ENCODE data around the gene EFCAB6.

Gene EFCAB6

GRCh38 chr22:43812149-43812842 lies at the start of gene EFCAB6:
EFCAB6 (minus strand) TSS chr22:43812305; CDS start chr22:43782318, 29,987 bp downstream.
- peak; percentile 93 for DNase-seq

GRCh38 chr22:43861529-43861928 lies 49.4 kb upstream of the EFCAB6 start:
- no peak for DNase-seq

- no peak for DNase-seq
Observed at GRCh38 chr22:43860831-43861230, 48.7 kb upstream of the EFCAB6 start.

- no peak for DNase-seq
Observed at GRCh38 chr22:43860126-43860525, 48.0 kb upstream of the EFCAB6 start.

- no peak for DNase-seq
Observed at GRCh38 chr22:43859621-43860020, 47.5 kb upstream of the EFCAB6 start.

GRCh38 chr22:43859176-43859575 lies 47.1 kb upstream of the EFCAB6 start:
- DNase-seq = no peak

GRCh38 chr22:43858156-43858895 lies 46.2 kb upstream of the EFCAB6 start:
- DNase-seq = no peak

- DNase-seq = no peak
Observed at GRCh38 chr22:43857367-43857766, 45.3 kb upstream of the EFCAB6 start.

GRCh38 chr22:43855431-43855830 lies 43.3 kb upstream of the EFCAB6 start:
- DNase-seq = no peak

- DNase-seq = no peak
Observed at GRCh38 chr22:43854786-43855271, 42.7 kb upstream of the EFCAB6 start.

- no peak for DNase-seq
Observed at GRCh38 chr22:43854121-43854785, 42.1 kb upstream of the EFCAB6 start.

- no peak for DNase-seq
Observed at GRCh38 chr22:43853328-43853931, 41.3 kb upstream of the EFCAB6 start.

- DNase-seq = no peak
Observed at GRCh38 chr22:43852573-43853327, 40.6 kb upstream of the EFCAB6 start.

GRCh38 chr22:43851979-43852307 lies 39.8 kb upstream of the EFCAB6 start:
- no peak for DNase-seq

GRCh38 chr22:43851058-43851978 lies 39.2 kb upstream of the EFCAB6 start:
- DNase-seq = no peak

GRCh38 chr22:43850529-43850928 lies 38.4 kb upstream of the EFCAB6 start:
- DNase-seq = no peak

- DNase-seq = no peak
Observed at GRCh38 chr22:43849731-43850130, 37.6 kb upstream of the EFCAB6 start.

GRCh38 chr22:43848366-43849171 lies 36.5 kb upstream of the EFCAB6 start:
- no peak for DNase-seq

- no peak for DNase-seq
Observed at GRCh38 chr22:43847376-43848289, 35.5 kb upstream of the EFCAB6 start.

GRCh38 chr22:43846966-43847365 lies 34.9 kb upstream of the EFCAB6 start:
- no peak for DNase-seq

Measured in EL (cell line).